SK-N-SH treated with all-trans-retinoic acid at 6 μM for 48 hours (cell line): ENCODE data around the gene ANO6.

ENCODE experiments used
- ATAC-seq: fragments of 200-7000 bp; cut with Tn5 transposase; 3 replicates; pipeline ENCODE4 v1.9.1; 2020; ENCODE audit warnings: mild to moderate bottlenecking, moderate library complexity
- ARNTL ChIP-seq: fragments of 450-650 bp; formaldehyde crosslinking; IDR thresholded peaks from 2 replicates; pipeline ENCODE4 v1.5.0; 2020; ENCODE audit warnings: low read depth, mild to moderate bottlenecking, moderate library complexity, borderline replicate concordance
- BACH2 ChIP-seq: fragments of 250-450 bp; sonication (Bioruptor Pico); IDR thresholded peaks from 2 replicates; pipeline ENCODE4 v1.9.0; 2021; ENCODE audit warnings: mild to moderate bottlenecking, borderline replicate concordance
- CSDC2 ChIP-seq: fragments of 250-450 bp; sonication (Bioruptor Pico); IDR thresholded peaks from 2 replicates; pipeline ENCODE4 v1.5.0; 2020; ENCODE audit warnings: mild to moderate bottlenecking, moderate library complexity
- ESRRG ChIP-seq: fragments of 250-450 bp; sonication (Bioruptor Pico); IDR thresholded peaks from 2 replicates; pipeline ENCODE4 v1.6.1; 2021; ENCODE audit warnings: mild to moderate bottlenecking
- GLIS3 ChIP-seq: fragments of 250-450 bp; sonication (Bioruptor Pico); IDR thresholded peaks from 2 replicates; pipeline ENCODE4 v1.5.0; 2020; ENCODE audit warnings: mild to moderate bottlenecking, moderate library complexity
- ISL1 ChIP-seq: fragments of 250-450 bp; sonication (Bioruptor Pico); IDR thresholded peaks from 2 replicates; pipeline ENCODE4 v2.1.2; 2022; ENCODE audit warnings: mild to moderate bottlenecking, moderate library complexity
- OSR1 ChIP-seq: fragments of 250-450 bp; sonication (Bioruptor Pico); IDR thresholded peaks from 2 replicates; pipeline ENCODE4 v1.8.0; 2022; ENCODE audit warnings: moderate library complexity, mild to moderate bottlenecking, inconsistent platforms
- PPARA ChIP-seq: fragments of 250-450 bp; sonication (Bioruptor Pico); IDR thresholded peaks from 2 replicates; pipeline ENCODE4 v1.5.0; 2020; ENCODE audit warnings: mild to moderate bottlenecking, borderline replicate concordance
- RARB ChIP-seq: fragments of 250-450 bp; sonication (Bioruptor Pico); IDR thresholded peaks from 2 replicates; pipeline ENCODE4 v1.8.0; 2021; ENCODE audit warnings: mild to moderate bottlenecking, moderate library complexity
- SNAI2 ChIP-seq: fragments of 250-450 bp; sonication (Bioruptor Pico); IDR thresholded peaks from 2 replicates; pipeline ENCODE4 v1.5.0; 2020; ENCODE audit warnings: mild to moderate bottlenecking, moderate library complexity
- TCF4 ChIP-seq: fragments of 250-450 bp; sonication (Bioruptor Pico); IDR thresholded peaks from 2 replicates; pipeline ENCODE4 v1.8.0; 2021; ENCODE audit warnings: mild to moderate bottlenecking, moderate library complexity, borderline replicate concordance
- TOX ChIP-seq: fragments of 250-450 bp; sonication (Bioruptor Pico); IDR thresholded peaks from 2 replicates; pipeline ENCODE4 v1.8.0; 2021; ENCODE audit warnings: mild to moderate bottlenecking, moderate library complexity, borderline replicate concordance
- ZC3H10 ChIP-seq: fragments of 250-450 bp; sonication (Bioruptor Pico); IDR thresholded peaks from 2 replicates; pipeline ENCODE4 v1.5.1; 2021; ENCODE audit warnings: mild to moderate bottlenecking, moderate library complexity
- ZFP3 ChIP-seq: fragments of 250-450 bp; sonication (Bioruptor Pico); IDR thresholded peaks from 2 replicates; pipeline ENCODE4 v1.5.0; 2020; ENCODE audit warnings: mild to moderate bottlenecking, moderate library complexity
- ZFP30 ChIP-seq: fragments of 450-650 bp; formaldehyde crosslinking; IDR thresholded peaks from 2 replicates; pipeline ENCODE4 v1.5.0; 2022; ENCODE audit warnings: mild to moderate bottlenecking, moderate library complexity
- ZNF565 ChIP-seq: fragments of 450-650 bp; formaldehyde crosslinking; conservative IDR thresholded peaks from 2 replicates; pipeline ENCODE4 v1.5.0; 2020; ENCODE audit warnings: low read depth, mild to moderate bottlenecking, moderate library complexity
- ZNF70 ChIP-seq: fragments of 450-650 bp; formaldehyde crosslinking; IDR thresholded peaks from 2 replicates; pipeline ENCODE4 v1.5.0; 2020; ENCODE audit warnings: mild to moderate bottlenecking, moderate library complexity
- ZNF8 ChIP-seq: fragments of 450-650 bp; formaldehyde crosslinking; IDR thresholded peaks from 2 replicates; pipeline ENCODE4 v1.5.0; 2020; ENCODE audit warnings: mild to moderate bottlenecking, moderate library complexity
- TF ChIP-seq, protein P1 (sequence below): fragments of 250-450 bp; sonication (Bioruptor Pico); IDR thresholded peaks from 2 replicates; pipeline ENCODE4 v1.5.1; 2020; ENCODE audit warnings: low read depth, mild to moderate bottlenecking, moderate library complexity
- TF ChIP-seq, protein P2 (sequence below): fragments of 250-450 bp; sonication (Bioruptor Pico); IDR thresholded peaks from 2 replicates; pipeline ENCODE4 v1.5.0; 2020; ENCODE audit warnings: mild to moderate bottlenecking, moderate library complexity
- TF ChIP-seq, protein P3 (sequence below): fragments of 250-450 bp; sonication (Bioruptor Pico); IDR thresholded peaks from 2 replicates; pipeline ENCODE4 v1.8.0; 2021; ENCODE audit warnings: low read depth, mild to moderate bottlenecking, moderate library complexity, borderline replicate concordance
- TF ChIP-seq, protein P4 (sequence below): fragments of 250-450 bp; sonication (Bioruptor Pico); IDR thresholded peaks from 2 replicates; pipeline ENCODE4 v1.8.0; 2020; ENCODE audit warnings: mild to moderate bottlenecking, moderate library complexity, borderline replicate concordance
- TF ChIP-seq, protein P5 (sequence below): fragments of 250-450 bp; sonication (Bioruptor Pico); IDR thresholded peaks from 2 replicates; pipeline ENCODE4 v1.5.1; 2021; ENCODE audit warnings: mild to moderate bottlenecking, moderate library complexity

ANO6 gene

DNA sequence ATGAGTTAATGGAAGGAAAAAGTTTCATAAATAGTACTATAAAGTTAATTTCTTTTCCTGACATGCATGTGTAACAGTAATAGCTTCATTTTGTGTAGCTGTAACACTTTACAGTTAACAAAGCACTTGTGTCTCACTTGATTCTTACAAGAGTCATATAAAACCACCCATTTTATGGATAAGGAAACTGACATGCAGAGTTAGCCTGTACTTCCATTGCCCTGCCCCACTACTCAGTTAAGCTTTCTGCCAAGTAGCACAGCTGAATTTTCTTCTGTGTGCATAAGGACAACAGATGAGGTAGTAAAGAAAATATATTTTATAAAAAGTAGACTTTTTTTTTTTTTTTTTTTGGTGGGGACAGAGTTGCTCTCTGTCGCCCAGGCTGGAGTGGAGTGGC lies 32.2 kb downstream of the ANO6 start:
- ATAC-seq = no peak

DNA sequence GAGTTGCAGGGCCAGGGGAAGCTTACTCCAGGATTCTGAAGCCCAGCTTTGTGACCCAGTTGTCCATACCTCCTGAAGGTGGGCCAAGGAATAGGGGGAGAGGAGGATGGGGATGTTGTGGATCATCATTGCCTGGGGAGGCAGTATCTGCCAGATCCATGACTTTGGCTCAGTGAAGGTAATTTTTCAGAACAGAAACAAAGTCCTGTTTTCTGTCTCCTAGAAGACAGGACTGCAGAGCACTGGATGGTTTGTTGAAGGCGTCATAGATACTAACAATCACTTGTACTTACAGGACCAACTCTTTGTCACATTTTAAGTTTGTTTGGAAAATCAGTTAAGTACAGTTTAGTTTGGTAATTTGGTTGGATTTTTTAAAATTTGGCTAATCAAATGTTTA lies 38.4 kb downstream of the ANO6 start:
- no peak for TF ChIP-seq SNAI2 (CRISPR knock-in tag)
- TF ChIP-seq ESRRG (CRISPR knock-in tag) = no peak
- TF ChIP-seq OSR1 (CRISPR knock-in tag) = no peak
- no peak for TF ChIP-seq PPARA (CRISPR knock-in tag)
- no peak for TF ChIP-seq GLIS3 (CRISPR knock-in tag)
- no peak for TF ChIP-seq CSDC2 (CRISPR knock-in tag)
- TF ChIP-seq ZNF565 (CRISPR knock-in tag) = no peak
- TF ChIP-seq, protein P1, sequence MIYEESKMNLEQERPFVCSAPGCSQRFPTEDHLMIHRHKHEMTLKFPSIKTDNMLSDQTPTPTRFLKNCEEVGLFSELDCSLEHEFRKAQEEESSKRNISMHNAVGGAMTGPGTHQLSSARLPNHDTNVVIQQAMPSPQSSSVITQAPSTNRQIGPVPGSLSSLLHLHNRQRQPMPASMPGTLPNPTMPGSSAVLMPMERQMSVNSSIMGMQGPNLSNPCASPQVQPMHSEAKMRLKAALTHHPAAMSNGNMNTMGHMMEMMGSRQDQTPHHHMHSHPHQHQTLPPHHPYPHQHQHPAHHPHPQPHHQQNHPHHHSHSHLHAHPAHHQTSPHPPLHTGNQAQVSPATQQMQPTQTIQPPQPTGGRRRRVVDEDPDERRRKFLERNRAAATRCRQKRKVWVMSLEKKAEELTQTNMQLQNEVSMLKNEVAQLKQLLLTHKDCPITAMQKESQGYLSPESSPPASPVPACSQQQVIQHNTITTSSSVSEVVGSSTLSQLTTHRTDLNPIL (CRISPR knock-in tag) = no peak
- ATAC-seq = peak; percentile 38; the same call in 2 of the 3 replicates

More for the DNA sequence above, 32.2 kb downstream of the ANO6 start:
- TF ChIP-seq, protein P2, sequence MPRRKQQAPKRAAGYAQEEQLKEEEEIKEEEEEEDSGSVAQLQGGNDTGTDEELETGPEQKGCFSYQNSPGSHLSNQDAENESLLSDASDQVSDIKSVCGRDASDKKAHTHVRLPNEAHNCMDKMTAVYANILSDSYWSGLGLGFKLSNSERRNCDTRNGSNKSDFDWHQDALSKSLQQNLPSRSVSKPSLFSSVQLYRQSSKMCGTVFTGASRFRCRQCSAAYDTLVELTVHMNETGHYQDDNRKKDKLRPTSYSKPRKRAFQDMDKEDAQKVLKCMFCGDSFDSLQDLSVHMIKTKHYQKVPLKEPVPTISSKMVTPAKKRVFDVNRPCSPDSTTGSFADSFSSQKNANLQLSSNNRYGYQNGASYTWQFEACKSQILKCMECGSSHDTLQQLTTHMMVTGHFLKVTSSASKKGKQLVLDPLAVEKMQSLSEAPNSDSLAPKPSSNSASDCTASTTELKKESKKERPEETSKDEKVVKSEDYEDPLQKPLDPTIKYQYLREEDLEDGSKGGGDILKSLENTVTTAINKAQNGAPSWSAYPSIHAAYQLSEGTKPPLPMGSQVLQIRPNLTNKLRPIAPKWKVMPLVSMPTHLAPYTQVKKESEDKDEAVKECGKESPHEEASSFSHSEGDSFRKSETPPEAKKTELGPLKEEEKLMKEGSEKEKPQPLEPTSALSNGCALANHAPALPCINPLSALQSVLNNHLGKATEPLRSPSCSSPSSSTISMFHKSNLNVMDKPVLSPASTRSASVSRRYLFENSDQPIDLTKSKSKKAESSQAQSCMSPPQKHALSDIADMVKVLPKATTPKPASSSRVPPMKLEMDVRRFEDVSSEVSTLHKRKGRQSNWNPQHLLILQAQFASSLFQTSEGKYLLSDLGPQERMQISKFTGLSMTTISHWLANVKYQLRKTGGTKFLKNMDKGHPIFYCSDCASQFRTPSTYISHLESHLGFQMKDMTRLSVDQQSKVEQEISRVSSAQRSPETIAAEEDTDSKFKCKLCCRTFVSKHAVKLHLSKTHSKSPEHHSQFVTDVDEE = no peak
- no peak for TF ChIP-seq RARB (CRISPR knock-in tag)
- TF ChIP-seq ARNTL (CRISPR knock-in tag) = no peak
- TF ChIP-seq, protein P3, sequence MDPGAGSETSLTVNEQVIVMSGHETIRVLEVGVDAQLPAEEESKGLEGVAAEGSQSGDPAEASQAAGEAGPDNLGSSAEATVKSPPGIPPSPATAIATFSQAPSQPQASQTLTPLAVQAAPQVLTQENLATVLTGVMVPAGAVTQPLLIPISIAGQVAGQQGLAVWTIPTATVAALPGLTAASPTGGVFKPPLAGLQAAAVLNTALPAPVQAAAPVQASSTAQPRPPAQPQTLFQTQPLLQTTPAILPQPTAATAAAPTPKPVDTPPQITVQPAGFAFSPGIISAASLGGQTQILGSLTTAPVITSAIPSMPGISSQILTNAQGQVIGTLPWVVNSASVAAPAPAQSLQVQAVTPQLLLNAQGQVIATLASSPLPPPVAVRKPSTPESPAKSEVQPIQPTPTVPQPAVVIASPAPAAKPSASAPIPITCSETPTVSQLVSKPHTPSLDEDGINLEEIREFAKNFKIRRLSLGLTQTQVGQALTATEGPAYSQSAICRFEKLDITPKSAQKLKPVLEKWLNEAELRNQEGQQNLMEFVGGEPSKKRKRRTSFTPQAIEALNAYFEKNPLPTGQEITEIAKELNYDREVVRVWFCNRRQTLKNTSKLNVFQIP (CRISPR knock-in tag) = no peak
- TF ChIP-seq ZNF8 = no peak
- TF ChIP-seq TOX (CRISPR knock-in tag) = no peak
- no peak for TF ChIP-seq ZC3H10 (CRISPR knock-in tag)
- TF ChIP-seq ISL1 (CRISPR knock-in tag) = no peak
- no peak for TF ChIP-seq PPARA (CRISPR knock-in tag)
- TF ChIP-seq, protein P4, sequence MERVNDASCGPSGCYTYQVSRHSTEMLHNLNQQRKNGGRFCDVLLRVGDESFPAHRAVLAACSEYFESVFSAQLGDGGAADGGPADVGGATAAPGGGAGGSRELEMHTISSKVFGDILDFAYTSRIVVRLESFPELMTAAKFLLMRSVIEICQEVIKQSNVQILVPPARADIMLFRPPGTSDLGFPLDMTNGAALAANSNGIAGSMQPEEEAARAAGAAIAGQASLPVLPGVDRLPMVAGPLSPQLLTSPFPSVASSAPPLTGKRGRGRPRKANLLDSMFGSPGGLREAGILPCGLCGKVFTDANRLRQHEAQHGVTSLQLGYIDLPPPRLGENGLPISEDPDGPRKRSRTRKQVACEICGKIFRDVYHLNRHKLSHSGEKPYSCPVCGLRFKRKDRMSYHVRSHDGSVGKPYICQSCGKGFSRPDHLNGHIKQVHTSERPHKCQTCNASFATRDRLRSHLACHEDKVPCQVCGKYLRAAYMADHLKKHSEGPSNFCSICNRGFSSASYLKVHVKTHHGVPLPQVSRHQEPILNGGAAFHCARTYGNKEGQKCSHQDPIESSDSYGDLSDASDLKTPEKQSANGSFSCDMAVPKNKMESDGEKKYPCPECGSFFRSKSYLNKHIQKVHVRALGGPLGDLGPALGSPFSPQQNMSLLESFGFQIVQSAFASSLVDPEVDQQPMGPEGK (CRISPR knock-in tag) = no peak
- no peak for TF ChIP-seq SNAI2 (CRISPR knock-in tag)
- TF ChIP-seq ZNF565 (CRISPR knock-in tag) = no peak
- TF ChIP-seq, protein P5, sequence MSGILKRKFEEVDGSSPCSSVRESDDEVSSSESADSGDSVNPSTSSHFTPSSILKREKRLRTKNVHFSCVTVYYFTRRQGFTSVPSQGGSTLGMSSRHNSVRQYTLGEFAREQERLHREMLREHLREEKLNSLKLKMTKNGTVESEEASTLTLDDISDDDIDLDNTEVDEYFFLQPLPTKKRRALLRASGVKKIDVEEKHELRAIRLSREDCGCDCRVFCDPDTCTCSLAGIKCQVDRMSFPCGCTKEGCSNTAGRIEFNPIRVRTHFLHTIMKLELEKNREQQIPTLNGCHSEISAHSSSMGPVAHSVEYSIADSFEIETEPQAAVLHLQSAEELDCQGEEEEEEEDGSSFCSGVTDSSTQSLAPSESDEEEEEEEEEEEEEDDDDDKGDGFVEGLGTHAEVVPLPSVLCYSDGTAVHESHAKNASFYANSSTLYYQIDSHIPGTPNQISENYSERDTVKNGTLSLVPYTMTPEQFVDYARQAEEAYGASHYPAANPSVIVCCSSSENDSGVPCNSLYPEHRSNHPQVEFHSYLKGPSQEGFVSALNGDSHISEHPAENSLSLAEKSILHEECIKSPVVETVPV = no peak
- TF ChIP-seq ZFP3 = no peak
- no peak for TF ChIP-seq BACH2 (CRISPR knock-in tag)
- TF ChIP-seq TCF4 = no peak
- TF ChIP-seq OSR1 (CRISPR knock-in tag) = no peak
- no peak for TF ChIP-seq GLIS3 (CRISPR knock-in tag)
- TF ChIP-seq ESRRG (CRISPR knock-in tag) = no peak
- TF ChIP-seq, all 23 proteins: peak for 0

DNA sequence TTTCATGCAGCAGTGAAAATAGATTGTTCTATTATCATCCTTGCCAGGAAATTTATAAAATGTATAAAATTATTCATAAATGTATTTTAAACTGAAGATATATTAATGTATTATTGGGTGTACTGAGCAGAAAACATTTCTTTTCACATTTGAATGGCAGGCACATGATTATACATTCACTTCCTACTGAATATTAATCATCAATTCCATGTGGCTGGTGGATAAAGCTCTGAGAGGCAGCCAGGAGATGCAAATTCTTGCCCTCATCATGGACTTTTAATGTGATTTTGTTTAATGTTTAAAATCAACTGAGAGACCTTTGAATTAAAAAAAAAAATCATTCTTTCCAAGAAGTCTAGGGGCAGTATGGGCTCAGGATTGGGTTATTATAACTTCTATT lies 40.8 kb downstream of the ANO6 start:
- no peak for ATAC-seq
- no peak for TF ChIP-seq ISL1 (CRISPR knock-in tag)
- no peak for TF ChIP-seq ZFP30
- no peak for TF ChIP-seq ARNTL (CRISPR knock-in tag)
- TF ChIP-seq PPARA (CRISPR knock-in tag) = no peak
- no peak for TF ChIP-seq CSDC2 (CRISPR knock-in tag)
- TF ChIP-seq, protein P2 = no peak
- no peak for TF ChIP-seq ZC3H10 (CRISPR knock-in tag)
- TF ChIP-seq ZNF70 (CRISPR knock-in tag) = no peak
- TF ChIP-seq, protein P3 (CRISPR knock-in tag) = no peak
- TF ChIP-seq OSR1 (CRISPR knock-in tag) = no peak
- no peak for TF ChIP-seq ZNF565 (CRISPR knock-in tag)
